ENCODE measurements around the gene EBPL.
A peak's percentile ranks its signal among the peaks of the same experiment; 100 is the strongest.
"Not testable (repeated sequence)": the region's sequence is repeated elsewhere in the genome, so short reads cannot be mapped to it uniquely, and the experiment has no call there.

Gene EBPL

GRCh38 chr13:49690995-49691784, at the start of gene EBPL:
Gene EBPL, minus strand, starts transcription at chr13:49691486. Its CDS starts 62 bp downstream, at chr13:49691424.
- DNase-seq: peak; percentile 84 to 85

GRCh38 chr13:49740870-49741269, 49.6 kb upstream of the EBPL start:
- no peak for DNase-seq

- DNase-seq: no peak
Measured at GRCh38 chr13:49739498-49740187, 48.4 kb upstream of the EBPL start.

DNA sequence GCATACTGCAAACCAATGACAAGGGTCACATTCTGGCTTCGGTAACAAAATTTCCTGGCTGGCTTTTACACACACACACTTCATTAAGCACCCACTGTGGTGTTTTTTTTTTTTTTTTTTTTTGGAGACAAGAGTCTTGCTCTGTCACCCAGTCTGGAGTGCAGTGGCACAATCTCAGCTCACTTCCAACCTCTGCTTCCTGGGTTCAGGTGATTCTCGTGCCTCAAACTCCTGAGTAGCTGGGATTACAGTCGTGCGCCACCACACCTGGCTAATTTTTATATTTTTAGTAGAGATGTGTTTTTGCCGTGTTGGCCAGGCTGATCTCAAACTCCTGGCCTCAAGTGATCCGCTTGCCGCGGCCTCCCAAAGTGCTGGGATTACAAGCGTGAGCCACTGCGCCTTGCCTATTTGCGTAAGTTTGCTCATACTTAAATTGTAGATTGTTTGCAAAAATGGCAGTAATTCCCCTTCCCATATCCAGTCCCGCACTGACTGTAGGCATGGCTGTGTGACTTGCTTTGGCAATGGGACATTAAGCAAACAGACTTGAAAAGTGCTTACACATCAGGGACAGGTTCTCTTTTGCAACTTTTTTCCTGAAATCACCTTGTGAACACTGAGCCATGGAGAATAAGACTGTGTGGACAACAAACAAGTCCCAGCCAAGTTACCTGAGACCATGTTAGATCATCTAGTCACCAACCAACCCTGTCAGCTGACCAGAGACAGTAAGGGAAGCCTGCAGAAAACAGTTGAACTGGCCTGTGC, 42.1 kb upstream of the EBPL start:
- no peak for DNase-seq

DNA sequence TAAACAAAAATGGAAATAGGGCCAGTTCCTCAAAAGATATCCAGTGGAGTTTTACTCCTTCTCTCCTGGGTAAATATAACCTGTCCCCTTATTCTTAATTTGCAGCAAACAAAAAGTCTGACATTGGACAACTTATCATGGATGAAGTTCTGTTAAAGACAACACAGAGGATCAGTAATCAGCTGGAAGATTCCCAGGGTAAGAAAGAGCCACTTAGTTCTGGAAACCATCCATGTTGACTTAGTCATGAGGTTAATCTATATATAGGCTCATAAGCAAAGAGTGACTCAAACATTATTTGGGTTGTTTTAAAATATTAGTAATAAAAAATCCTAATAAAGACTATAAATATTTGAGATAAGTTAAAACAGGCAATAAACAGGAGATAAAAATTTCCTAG, 40.5 kb upstream of the EBPL start:
- no peak for DNase-seq

DNA sequence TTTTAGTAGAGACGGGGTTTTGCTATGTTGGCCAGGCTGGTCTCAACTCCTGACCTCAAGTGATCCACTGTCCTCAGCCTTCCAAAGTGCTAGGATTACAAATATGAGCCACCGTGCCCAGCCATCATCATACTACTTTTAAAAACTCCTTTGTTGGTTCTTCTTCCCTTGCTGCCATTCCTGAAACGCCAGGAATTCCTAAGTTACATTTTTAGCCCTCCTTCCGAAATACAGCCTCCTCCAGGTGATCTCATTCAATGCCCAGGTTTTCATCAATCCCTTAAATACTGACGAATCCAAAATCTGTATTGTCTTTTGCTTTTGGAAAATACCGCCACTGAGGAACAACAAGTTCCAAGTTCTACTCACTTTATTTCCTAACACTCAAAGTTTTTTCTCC, 25.3 kb upstream of the EBPL start:
- no peak for DNase-seq

DNA sequence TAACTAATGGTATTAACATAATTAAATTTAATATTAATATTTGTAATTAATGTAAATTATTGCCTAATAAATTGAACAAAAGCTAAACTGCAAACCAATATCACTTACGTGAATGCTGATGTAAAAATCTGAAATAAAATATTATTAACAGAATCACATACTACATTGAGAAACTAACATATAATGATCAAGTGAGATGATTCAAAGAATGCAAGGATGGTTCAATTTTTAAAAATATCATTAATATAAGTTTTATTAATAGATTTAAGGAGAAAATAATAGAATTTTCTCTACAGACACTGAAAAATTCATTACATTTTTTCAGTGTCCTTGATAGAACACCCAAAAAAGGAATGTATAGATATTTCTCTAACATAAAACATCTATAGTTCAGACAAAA, 23.5 kb upstream of the EBPL start:
- no peak for DNase-seq

DNA sequence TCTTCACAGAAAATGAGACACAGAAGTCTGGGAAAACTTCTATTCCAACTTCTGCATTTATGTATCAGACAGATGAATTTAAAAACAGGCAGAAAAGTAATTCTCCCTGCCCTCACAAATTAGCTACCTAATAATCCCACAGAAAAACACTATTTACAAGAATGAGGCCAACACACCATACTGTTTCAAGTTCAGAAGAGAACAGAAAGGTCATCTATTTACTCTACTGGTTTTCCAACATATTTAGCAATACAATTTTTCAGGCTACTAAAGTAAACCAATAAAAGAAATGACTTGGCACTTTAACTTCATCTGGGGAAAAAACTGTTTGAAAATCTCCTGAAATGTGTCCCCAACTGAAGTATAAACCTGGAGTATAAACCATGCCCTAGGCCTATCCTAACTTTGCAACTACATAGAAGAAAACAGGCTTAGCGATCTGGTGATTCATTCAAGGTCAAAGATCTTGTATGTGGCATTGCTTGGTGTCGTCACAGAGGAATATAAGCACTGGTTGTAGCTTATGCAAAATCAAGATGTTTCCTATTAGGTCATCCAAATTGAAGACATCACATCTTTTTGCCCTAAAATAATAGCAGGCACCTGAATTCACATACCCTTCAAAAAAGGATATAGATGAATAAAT, 20.1 kb upstream of the EBPL start:
- DNase-seq: no peak

DNA sequence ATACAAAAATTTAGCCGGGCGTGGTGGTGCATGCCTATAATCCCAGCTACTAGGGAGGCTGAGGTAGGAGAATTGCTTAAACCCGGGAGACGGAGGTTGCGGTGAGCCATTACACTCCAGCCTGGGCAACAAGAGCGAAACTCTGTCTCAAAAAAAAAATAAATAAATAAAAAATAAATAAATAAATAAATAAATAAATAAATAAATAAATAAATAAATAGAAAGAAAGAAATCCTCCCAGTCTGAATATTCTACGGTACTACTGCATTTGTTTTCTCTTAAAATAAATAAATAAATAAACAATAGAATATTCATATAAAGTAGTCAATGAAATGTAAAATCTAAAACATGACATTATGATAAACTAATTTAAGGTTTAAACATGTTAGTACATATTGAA, 13.0 kb upstream of the EBPL start:
- not testable (repeated sequence) for DNase-seq

- DNase-seq: no peak
Measured at GRCh38 chr13:49701491-49701890, 10.2 kb upstream of the EBPL start.

DNA sequence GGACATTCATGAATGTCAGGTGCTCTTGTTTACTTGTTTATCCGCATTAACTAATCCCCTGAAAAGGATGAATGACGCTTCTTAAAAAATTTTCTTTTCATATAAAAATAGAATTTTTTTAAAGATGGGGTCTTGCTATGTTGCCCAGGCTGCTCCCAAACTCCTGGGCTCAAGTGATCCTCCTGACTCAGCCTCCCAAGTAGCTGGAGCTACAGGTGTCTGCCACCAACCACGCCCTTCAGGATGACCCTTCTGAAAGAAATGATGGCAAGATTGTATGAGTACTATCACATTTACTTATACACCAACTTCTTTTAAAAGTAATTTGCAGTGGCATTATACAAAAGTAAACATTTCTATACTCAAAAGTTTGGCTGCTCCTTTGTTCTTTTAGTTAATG, 6.2 kb upstream of the EBPL start:
- no peak for DNase-seq

GRCh38 chr13:49694446-49694845, 3.2 kb upstream of the EBPL start:
- DNase-seq: no peak

GRCh38 chr13:49693877-49694276, 2.6 kb upstream of the EBPL start:
- DNase-seq: no peak

DNA sequence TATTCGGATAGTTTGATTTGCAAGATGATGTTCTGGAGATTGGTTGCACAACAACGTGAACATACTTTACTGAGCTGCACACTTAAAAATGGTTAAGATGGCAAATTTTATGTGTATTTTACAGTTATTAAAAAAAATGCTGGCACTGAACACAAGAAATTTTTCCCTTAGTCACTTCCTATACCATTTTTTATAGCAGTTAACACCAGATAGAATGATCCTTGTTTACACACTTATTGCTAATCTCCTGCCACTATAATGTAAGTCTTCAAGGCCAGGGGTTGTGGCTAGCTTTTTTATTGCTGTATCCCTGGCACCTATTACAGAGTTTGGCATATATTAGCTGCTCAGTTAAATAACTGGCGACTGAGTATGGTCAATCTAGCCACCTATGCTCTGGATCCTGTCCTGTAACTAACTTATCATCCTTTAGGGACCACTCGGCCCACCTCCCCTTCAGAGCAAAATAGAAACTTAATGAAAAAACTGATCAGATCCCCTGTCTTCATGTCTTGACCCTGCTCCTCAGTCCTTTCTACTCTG, 2.0 kb upstream of the EBPL start:
- no peak for DNase-seq

DNA sequence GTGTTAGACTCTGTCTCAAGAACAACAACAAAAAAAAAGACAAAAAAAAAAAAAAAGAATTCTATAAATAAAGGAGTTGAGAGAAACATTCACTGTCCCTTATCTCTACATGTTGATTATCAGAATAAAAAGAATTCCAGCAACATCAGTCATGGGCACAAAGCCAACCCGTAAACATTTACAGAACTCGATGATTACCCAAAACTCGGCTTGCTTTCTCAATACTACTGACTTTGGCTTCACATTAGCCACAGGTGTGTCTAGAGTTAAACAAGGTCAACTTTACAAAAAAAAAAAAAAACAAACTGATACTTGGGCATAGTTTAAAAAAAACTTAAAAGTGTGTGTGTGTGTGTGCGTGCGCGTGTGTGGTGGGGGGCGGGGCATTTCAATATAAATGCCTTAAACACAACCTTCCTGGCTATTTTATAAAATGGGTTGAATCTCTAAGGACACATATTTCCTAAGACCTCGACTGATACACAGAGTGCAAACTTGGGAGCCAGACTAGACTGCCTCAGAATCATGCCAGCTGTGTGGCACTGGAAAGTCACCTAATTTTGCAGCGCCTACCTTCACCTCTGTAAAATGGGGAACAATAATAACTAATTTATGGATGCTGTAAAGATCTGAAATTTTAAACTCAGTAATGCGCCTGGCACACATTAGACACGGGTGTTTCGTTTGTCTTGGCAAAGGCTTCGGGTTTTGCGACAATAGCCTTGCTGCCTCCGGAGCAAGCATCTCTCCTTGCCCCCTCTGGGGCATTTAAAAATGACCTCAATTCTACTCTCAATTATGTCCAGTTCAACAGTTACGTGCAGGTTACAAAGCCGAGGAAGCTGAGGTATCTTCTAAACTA, 922 bp downstream of the EBPL start:
- DNase-seq: no peak

DNA sequence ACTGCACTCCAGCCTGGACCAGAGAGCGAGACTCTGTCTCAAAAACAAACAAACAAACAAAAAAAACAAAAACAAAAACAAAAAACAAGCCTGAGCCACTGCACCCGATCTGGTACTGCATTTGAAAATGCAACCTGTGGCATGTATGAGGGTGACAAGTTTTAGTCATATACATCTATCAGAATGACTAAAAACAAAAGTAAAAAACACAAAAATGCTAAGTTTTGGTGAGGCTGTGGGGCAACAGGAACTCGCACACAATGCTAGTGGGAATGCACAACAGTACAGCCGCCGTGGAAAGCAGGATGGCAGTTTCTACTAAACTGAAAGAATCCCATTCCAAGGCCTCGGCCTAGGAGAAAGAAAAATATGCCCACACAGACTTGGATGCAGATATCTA, 7.8 kb downstream of the EBPL start:
- no peak for DNase-seq

GRCh38 chr13:49681842-49682435, 9.3 kb downstream of the EBPL start:
- no peak for DNase-seq

GRCh38 chr13:49679246-49679645, 12.0 kb downstream of the EBPL start:
- no peak for DNase-seq

GRCh38 chr13:49678191-49678914, 12.9 kb downstream of the EBPL start:
- no peak for DNase-seq

- no peak for DNase-seq
Measured at GRCh38 chr13:49676581-49677298, 14.5 kb downstream of the EBPL start.
